ENCODE results near the gene SEMA5A.

The SEMA5A gene

GRCh38 chr5:9551567-9552537 lies 6.0 kb upstream of the SEMA5A start:
- no peak for TF ChIP-seq FOXP2 (optimal IDR thresholded peaks at IDR 0.05; ENCODE audit: borderline replicate concordance, extremely low read depth, extremely low read length, insufficient read depth)
- no peak for TF ChIP-seq REST (IDR thresholded peaks at IDR 0.05; ENCODE audit: insufficient read depth in 1 of 2, low read depth in 2 of 2, low read length in 2 of 2)
- TF ChIP-seq SIN3A (IDR thresholded peaks at IDR 0.05; ENCODE audit: borderline replicate concordance, insufficient read depth, low read length): no peak
- no peak for TF ChIP-seq TAF1 (IDR thresholded peaks at IDR 0.05; ENCODE audit: borderline replicate concordance, insufficient read depth, low read length)
- no peak for TF ChIP-seq POLR2AphosphoS5 (IDR thresholded peaks at IDR 0.05; ENCODE audit: low read depth, low read length)

DNA sequence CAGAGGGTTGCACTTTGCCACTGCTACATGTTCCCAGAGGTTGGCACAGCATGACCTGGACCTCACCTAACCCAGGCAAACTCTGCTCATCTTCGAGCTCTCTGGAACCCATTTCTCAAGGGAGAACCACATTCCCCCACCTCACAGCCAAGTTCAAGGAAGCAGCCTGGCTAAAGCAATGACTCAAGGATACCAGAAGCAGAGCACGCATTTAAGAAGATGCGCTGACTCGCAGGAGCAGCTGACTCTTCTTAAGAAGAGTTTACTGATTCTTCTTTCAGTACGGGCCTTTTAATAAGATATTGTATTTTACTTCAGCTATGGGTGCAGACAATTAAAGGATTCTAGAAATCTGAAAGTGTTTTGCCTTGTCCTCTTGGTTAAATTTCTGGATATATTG lies 4.1 kb upstream of the SEMA5A start:
- TF ChIP-seq FOXP2 (optimal IDR thresholded peaks at IDR 0.05; ENCODE audit: borderline replicate concordance, extremely low read depth, extremely low read length, insufficient read depth) (no peak), TAF1 (IDR thresholded peaks at IDR 0.05; ENCODE audit: borderline replicate concordance, insufficient read depth, low read length) (no peak), REST (IDR thresholded peaks at IDR 0.05; ENCODE audit: insufficient read depth in 1 of 2, low read depth in 2 of 2, low read length in 2 of 2) (no peak)

DNA sequence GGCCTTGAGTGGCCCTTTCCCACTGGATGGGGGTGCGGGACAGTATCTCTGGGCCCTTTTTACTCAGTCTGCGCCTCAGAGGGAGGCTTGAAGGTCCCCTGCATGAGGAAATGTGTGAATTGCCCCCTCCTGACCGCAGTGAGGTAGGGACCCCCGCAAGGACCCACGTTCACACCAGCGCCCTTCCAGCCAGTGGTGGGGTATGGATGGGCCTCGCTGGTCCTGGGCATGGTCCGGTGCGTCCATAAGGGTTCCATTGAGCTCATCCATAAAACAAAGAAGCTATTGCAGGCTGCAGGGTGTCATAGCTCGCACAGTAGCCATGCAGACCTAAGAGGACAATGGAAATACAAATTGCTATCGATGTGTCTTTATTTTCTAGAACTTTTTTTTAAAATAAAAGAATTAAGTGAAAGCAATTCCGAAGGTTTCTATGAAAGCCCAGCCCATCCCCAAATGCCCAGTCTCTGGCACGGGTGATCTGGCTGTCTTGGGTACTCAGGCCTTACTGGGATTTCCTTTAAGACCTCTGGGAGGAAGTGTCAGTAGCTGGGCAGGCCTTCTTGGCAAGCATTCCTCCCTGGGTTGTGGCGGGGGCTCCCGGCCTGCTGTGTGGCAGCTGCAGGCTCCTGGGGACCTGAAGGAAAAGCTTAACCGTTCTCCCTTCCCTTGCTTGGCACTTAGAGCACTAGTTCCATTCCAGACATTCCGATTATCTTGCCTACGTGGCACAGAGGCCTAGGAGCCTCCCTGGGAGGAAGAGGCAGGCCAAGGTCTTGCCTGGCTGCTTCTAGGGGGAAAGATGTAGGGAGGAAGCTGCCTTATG lies 1.5 kb upstream of the SEMA5A start:
- TF ChIP-seq POLR2AphosphoS5 (IDR thresholded peaks at IDR 0.05; ENCODE audit: low read depth, low read length) (no peak), TAF1 (IDR thresholded peaks at IDR 0.05; ENCODE audit: borderline replicate concordance, insufficient read depth, low read length) (no peak), SIN3A (IDR thresholded peaks at IDR 0.05; ENCODE audit: borderline replicate concordance, insufficient read depth, low read length) (no peak), REST (IDR thresholded peaks at IDR 0.05; ENCODE audit: insufficient read depth in 1 of 2, low read depth in 2 of 2, low read length in 2 of 2) (no peak)

GRCh38 chr5:9545136-9545991 lies 511 bp downstream of the SEMA5A start:
- no peak for TF ChIP-seq TAF1 (IDR thresholded peaks at IDR 0.05; ENCODE audit: borderline replicate concordance, insufficient read depth, low read length)

DNA sequence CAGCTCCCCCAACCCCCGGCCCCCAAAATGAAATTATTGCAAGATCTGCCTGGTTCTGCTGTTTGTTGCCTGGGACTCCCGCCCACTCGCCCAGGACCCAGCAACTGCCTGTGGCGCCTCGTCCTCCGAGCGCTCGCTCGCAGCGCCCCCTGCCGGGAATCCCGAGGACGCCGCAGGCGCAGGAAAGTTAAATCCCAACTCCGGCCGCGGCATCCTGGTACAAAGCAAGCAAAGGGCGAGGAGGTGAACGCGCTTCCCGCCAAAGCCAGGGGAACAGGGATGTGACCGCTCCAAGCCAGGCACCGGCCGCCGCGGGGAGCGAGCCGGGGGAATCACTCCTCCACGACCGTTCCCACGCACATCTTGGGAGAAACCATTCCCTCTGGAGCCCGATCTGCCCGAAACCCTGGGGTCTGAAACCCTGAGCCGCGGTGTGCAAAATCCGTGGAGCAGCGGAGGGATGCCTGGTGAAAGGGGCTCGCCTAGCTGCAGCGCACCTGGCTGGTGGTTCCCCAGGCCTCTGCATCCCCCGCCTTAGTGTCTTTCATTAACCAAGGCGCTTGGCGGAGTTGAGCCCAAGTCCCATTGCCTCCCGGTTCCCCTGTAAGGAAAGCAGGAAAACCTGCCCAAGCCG lies 1.3 kb downstream of the SEMA5A start:
- TF ChIP-seq REST (IDR thresholded peaks at IDR 0.05; ENCODE audit: insufficient read depth in 1 of 2, low read depth in 2 of 2, low read length in 2 of 2) (no peak), SIN3A (IDR thresholded peaks at IDR 0.05; ENCODE audit: borderline replicate concordance, insufficient read depth, low read length) (no peak), POLR2AphosphoS5 (IDR thresholded peaks at IDR 0.05; ENCODE audit: low read depth, low read length) (no peak), FOXP2 (optimal IDR thresholded peaks at IDR 0.05; ENCODE audit: borderline replicate concordance, extremely low read depth, extremely low read length, insufficient read depth) (peak; percentile 34), TAF1 (IDR thresholded peaks at IDR 0.05; ENCODE audit: borderline replicate concordance, insufficient read depth, low read length) (no peak)
